PC-3 (cell line): ENCODE results near the gene PARN.

Experiments
- CTCF ChIP-seq: fragments of 300-600 bp; sonication (generic); conservative IDR thresholded peaks from 2 replicates; pipeline ENCODE4 v1.5.1; 2017; ENCODE audit warnings: antibody characterized with exemption, low read depth, mild to moderate bottlenecking, low read length
- EZH2 ChIP-seq: fragments of 300-600 bp; sonication (generic); IDR thresholded peaks from one replicate; pipeline ENCODE4 v1.6.1; 2017; ENCODE audit warnings: antibody characterized with exemption, mild to moderate bottlenecking, low read length; ENCODE audit not compliant: unreplicated experiment
- EZH2phosphoT487 ChIP-seq: fragments of 300-600 bp; sonication (generic); IDR thresholded peaks from 2 replicates; pipeline ENCODE4 v1.6.1; 2018; ENCODE audit warnings: mild to moderate bottlenecking, antibody characterized with exemption, low read length, borderline replicate concordance

GRCh38 chr16:14585287-14585686 lies 44.8 kb downstream of the PARN start:
- TF ChIP-seq EZH2 (no peak), CTCF (no peak), EZH2phosphoT487 (no peak)
